Measurements from ENCODE around the gene SLC41A1.

DNA sequence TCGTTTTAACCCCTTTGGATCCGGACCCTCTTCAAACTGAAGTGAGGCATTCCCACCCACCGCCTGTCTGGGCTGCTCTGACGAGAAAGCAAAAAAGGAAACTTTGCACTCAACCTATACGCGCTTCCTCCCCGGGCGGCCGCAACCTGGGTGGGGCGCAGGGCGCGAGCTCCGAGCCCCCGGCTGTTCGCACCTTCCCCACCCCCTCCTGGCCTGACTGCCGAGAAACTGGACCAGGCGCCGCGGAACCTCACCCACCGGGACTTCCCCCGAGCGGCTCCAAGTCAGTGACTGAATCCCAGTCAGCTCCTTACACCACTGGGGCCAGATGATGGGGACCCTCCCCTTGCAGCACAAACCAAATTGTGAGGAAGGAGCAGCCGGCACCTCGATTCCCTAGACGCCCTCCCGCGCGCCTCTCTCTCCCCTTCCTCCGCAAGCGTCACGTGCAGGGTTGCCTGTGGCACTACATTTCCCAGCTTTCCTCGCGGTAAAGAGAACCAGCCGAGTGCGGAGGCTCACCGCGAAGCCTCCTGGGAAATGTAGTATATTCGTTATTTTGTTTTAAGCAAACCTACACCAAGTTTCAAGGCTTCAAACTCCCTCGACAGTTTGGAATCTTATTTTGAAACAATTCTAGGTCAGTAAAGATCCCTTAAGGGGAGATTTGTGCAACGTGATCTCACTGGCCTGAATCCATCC, 37.8 kb downstream of the SLC41A1 start, which contains the start of gene RAB29:
- TF ChIP-seq, protein P1, sequence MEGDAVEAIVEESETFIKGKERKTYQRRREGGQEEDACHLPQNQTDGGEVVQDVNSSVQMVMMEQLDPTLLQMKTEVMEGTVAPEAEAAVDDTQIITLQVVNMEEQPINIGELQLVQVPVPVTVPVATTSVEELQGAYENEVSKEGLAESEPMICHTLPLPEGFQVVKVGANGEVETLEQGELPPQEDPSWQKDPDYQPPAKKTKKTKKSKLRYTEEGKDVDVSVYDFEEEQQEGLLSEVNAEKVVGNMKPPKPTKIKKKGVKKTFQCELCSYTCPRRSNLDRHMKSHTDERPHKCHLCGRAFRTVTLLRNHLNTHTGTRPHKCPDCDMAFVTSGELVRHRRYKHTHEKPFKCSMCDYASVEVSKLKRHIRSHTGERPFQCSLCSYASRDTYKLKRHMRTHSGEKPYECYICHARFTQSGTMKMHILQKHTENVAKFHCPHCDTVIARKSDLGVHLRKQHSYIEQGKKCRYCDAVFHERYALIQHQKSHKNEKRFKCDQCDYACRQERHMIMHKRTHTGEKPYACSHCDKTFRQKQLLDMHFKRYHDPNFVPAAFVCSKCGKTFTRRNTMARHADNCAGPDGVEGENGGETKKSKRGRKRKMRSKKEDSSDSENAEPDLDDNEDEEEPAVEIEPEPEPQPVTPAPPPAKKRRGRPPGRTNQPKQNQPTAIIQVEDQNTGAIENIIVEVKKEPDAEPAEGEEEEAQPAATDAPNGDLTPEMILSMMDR (conservative IDR thresholded peaks at IDR 0.05; ENCODE audit: low read length): no peak
- no peak for TF ChIP-seq EZH2phosphoT487 (IDR thresholded peaks at IDR 0.05; ENCODE audit: borderline replicate concordance)

Data from Loucy (cell line).